22Rv1 (cell line): Measurements from ENCODE around the gene ABLIM3.

Source experiments
- H3K27ac ChIP-seq: fragments of 450-650 bp; 2 replicates; pipeline ENCODE4 v1.5.1; 2017
- ZFX ChIP-seq: fragments of 450-650 bp; IDR thresholded peaks from 2 replicates; pipeline ENCODE4 v1.6.1; 2017; ENCODE audit warnings: antibody characterized with exemption, borderline replicate concordance
- TF ChIP-seq, protein P1 (sequence below): fragments of 450-650 bp; IDR thresholded peaks from 2 replicates; pipeline ENCODE4 v1.5.1; 2017; ENCODE audit warnings: mild to moderate bottlenecking

The ABLIM3 gene

DNA sequence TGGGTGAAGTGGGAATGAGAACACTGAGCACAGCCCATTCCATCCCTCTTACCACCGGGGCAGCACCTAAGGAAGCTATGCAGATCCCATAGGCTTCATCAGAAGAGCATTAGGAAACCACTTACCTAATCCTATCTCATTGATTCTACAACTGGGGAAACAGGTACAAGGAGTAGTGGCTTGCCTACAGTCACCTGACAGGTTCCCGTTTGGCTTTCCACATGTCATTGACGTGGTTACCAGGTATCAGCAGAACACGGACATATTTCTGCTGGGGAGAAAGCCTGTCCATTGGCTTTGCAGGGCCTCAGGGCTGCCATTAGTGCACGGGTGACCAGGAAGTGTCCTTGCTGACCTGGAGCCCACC, 141.7 kb downstream of the ABLIM3 start:
- TF ChIP-seq, protein P1, sequence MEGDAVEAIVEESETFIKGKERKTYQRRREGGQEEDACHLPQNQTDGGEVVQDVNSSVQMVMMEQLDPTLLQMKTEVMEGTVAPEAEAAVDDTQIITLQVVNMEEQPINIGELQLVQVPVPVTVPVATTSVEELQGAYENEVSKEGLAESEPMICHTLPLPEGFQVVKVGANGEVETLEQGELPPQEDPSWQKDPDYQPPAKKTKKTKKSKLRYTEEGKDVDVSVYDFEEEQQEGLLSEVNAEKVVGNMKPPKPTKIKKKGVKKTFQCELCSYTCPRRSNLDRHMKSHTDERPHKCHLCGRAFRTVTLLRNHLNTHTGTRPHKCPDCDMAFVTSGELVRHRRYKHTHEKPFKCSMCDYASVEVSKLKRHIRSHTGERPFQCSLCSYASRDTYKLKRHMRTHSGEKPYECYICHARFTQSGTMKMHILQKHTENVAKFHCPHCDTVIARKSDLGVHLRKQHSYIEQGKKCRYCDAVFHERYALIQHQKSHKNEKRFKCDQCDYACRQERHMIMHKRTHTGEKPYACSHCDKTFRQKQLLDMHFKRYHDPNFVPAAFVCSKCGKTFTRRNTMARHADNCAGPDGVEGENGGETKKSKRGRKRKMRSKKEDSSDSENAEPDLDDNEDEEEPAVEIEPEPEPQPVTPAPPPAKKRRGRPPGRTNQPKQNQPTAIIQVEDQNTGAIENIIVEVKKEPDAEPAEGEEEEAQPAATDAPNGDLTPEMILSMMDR, result no peak
- no peak for TF ChIP-seq ZFX
- H3K27ac ChIP-seq, result no peak overlapping the region

DNA sequence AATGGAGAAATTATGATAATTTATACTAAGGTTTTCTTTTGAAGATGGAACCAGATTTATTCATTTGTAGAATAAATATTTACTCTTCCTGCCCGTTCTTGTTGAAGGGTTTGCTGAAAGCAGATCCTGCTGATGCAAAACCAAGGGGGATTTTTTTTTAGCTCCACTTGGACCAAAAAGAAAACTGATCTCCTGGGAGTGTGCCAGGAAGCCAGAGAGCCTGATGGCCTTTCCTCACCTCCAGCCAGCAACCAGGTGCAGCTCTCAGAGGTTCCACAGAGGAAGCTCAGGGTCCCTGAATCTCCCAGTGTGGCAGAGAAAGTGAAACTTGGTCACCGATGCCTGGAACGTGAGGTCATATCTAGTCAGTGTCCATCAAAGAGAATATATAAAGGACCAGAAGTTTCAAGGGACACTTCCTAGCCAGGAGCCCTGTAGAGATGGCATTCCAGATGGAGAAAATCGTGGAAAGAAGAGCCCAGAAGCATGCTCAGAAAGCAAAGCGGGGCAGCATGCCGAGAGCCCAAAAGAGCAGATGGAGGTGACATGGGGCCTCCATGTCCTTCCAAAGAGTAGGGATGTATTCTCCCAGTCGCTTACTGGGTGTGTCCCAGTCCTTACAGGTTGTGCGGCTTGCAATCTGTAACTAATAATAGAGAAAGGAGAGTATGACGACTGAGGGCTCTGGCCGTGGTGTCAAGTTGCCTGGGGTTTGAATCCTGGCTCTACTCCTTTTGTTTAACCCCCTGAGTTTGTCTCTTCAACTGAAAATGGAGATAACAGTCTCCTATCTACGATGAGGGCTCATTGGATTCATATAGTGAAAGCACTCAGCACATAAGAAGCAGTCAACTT, 142.6 kb downstream of the ABLIM3 start:
- no peak for TF ChIP-seq ZFX
- TF ChIP-seq, protein P1, result no peak
- no peak overlapping the region for H3K27ac ChIP-seq

DNA sequence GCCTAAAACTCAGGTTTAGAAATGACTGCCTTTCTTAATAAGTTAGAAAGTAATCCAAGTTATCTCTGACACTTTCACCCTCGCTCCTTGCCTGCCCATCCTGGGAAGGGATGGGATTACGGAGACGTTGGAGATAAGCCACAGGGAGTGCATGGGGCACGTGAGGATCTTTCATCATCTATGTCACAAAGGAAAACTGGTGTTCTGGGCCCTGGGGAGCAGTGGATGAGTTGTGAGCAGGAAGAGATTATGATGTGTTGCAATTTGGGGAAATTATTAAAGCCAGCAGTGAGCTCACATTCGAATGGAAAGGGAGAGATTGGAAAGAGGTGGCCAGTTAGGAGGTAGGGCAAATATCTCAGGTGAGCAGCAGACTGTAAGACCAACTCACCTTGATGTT, 143.2 kb downstream of the ABLIM3 start:
- TF ChIP-seq ZFX, result no peak
- TF ChIP-seq, protein P1, result no peak
- H3K27ac ChIP-seq, result no peak overlapping the region

DNA sequence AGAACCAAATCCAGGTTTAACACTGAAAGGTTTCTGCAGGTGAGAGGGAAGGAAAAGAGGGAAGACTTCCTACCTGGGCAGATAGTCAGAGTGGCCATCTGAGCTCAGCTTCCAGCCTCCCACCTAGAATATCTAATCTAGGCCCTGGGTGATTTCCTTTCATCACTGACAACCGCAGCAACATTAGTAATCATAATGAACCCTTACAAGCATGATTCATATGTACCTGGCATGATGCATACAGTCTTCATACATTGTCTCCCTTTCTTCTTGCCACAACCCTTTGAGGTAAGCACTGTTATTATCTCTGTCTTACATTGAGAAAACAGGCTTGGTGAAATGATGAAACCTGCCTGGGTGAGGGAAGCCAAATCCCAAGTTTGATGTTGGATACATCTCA, 143.9 kb downstream of the ABLIM3 start:
- H3K27ac ChIP-seq, result no peak overlapping the region
- TF ChIP-seq, protein P1, result no peak
- no peak for TF ChIP-seq ZFX

DNA sequence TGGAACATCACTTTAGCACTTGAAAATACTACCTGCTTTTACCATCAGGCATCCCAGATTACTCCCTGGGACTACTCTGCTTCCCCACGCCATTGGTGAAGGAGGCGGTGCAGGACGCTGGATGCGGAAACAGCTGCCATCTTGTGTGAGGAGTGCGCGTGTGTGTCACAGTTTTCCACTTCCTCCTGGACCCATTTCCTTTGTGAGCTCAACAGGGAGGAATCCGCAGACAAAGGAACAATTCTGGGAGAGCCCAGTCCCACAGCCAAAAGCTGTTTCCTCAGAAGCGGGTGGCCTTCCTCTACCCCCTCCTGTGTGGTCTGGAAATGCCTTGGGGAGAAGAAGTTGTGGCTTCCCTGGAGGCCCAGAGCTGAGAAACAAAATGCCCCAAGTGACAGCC, 147.1 kb downstream of the ABLIM3 start:
- H3K27ac ChIP-seq, result no peak overlapping the region
- TF ChIP-seq, protein P1, result no peak
- no peak for TF ChIP-seq ZFX

DNA sequence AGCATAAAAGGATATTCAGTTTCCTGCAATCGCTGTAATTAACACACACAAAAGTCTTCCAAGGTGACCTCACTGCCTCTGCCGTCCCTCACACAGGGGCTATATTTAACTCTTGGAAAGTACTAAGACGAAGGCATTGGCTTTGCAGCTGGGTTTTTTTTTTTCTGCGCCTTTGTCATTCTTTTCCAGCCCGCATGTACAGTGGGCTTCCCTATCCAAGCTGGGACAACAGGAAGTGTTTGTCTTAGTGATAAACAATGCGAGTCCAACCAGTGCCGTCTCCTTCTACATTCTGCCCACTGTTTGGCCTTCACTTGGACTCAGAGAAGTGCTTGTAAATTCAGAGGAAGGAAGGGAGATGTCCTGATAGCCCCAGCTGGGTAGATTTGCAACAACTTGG, 148.0 kb downstream of the ABLIM3 start:
- TF ChIP-seq, protein P1, result no peak
- no peak for TF ChIP-seq ZFX
- H3K27ac ChIP-seq, result no peak overlapping the region
